ENCODE measurements around the gene ETV3L. TPM values are rescaled to one million over a fixed set of nuclear protein-coding genes. Genes with fewer than 3 reads are reported as not detected.
"Not testable (repeated sequence)": the region's sequence is repeated elsewhere in the genome, so short reads cannot be mapped to it uniquely, and the experiment has no call there.

Gene ETV3L
- total and polyA plus RNA-seq, 2 experiments from 2014 or later = not detected

GRCh38 chr1:157056269-157056668, 43.3 kb downstream of the ETV3L start:
- no peaks in the 10 kb centered on the region for H3K27me3 ChIP-seq (ENCODE audit: insufficient read depth)
- H3K4me1 ChIP-seq (ENCODE audit: insufficient read depth) = no peaks in the 10 kb centered on the region
- no peak overlapping the region for H3K4me2 ChIP-seq
- no peaks in the 10 kb centered on the region for H3K36me3 ChIP-seq (ENCODE audit: insufficient read depth)
- peaks cover 10% of the 10 kb centered on the region; the same call in 2 of the 3 replicates for H3K9me3 Mint-ChIP-seq
- H3K4me1 Mint-ChIP-seq = no peaks in the 10 kb centered on the region
- H3K4me3 ChIP-seq = no peak overlapping the region
- H3K4me3 Mint-ChIP-seq = no peak overlapping the region
- no peaks in the 10 kb centered on the region for H3K36me3 Mint-ChIP-seq (ENCODE audit: low read depth)
- no peaks in the 10 kb centered on the region for H4K20me1 ChIP-seq (replicated peaks; ENCODE audit: insufficient read depth)
- peaks cover 6% of the 10 kb centered on the region for H3K27me3 Mint-ChIP-seq (ENCODE audit: insufficient read depth, low read depth, poor library complexity)
- H3K27ac ChIP-seq (ENCODE audit: low read depth) = no peak overlapping the region
- no peak overlapping the region for H3K27ac Mint-ChIP-seq
- no peaks in the 10 kb centered on the region for H3K9me2 ChIP-seq (ENCODE audit: insufficient read depth)
- DNase-seq (ENCODE audit: low spot score) (no peak), ATAC-seq (no peak)
- H3F3A ChIP-seq (replicated peaks; ENCODE audit: low read depth) = no peaks in the 10 kb centered on the region
- no peaks in the 10 kb centered on the region for H3K79me2 ChIP-seq (replicated peaks; ENCODE audit: insufficient read depth)
- TF ChIP-seq POLR2AphosphoS5 (IDR thresholded peaks at IDR 0.05; ENCODE audit: low read depth) (no peak), JUNB (IDR thresholded peaks at IDR 0.05; ENCODE audit: unreplicated experiment) (no peak)
- no peak overlapping the region for H2AFZ ChIP-seq

DNA sequence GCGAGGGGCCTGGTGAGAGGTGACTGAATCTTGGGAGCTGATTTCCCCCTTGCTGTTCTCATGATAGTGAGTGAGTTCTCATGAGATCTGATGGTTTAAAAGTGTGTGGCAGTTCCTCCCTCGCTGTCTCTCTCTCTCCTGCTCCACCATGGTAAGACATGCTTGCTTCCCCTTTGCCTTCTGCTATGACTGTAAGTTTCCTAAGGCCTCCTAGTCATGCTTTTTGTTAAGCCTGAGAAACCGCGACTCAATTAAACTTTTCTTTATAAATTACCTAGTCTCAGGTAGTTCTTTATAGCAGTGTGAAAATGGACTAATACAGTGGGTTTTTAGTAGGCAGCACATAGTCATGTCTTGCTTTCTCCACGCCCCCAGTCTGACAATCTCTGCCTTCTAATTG, 43.9 kb downstream of the ETV3L start:
- H3K4me1 Mint-ChIP-seq; H3K27me3 ChIP-seq (ENCODE audit: insufficient read depth); H3F3A ChIP-seq (replicated peaks; ENCODE audit: low read depth); ATAC-seq; H3K27ac ChIP-seq (ENCODE audit: low read depth); H3K27me3 Mint-ChIP-seq (ENCODE audit: insufficient read depth, low read depth, poor library complexity); H3K4me3 Mint-ChIP-seq; H4K20me1 ChIP-seq (replicated peaks; ENCODE audit: insufficient read depth); H3K9me2 ChIP-seq (ENCODE audit: insufficient read depth); H3K36me3 Mint-ChIP-seq (ENCODE audit: low read depth); H2AFZ ChIP-seq; H3K4me2 ChIP-seq; H3K79me2 ChIP-seq (replicated peaks; ENCODE audit: insufficient read depth); H3K36me3 ChIP-seq (ENCODE audit: insufficient read depth); H3K27ac Mint-ChIP-seq; H3K4me1 ChIP-seq (ENCODE audit: insufficient read depth); H3K4me3 ChIP-seq; DNase-seq (ENCODE audit: low spot score): not testable (repeated sequence)
- peaks cover 12% of the 10 kb centered on the region; the same call in 2 of the 3 replicates for H3K9me3 Mint-ChIP-seq

DNA sequence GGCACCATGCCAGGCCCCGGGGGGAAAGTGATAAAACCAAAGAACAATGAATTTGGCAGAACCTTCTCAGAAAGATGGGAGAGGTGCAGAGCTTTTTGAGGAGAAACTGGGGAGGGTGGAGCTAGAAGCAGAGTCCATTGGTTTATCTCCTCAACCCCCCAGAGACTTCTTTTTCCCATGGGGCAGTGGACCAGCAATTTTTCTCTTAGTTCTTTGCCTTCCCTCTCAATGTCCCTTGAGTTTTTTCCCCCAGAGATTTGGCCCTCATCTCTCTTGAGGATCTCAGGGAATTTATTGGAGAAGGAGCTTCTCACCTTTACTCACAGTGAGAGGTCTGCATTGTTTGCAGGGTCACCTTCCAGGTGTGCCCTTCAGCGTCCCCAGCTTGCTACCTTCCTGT, 48.8 kb downstream of the ETV3L start:
- no peak overlapping the region for H3K27ac Mint-ChIP-seq
- Histone ChIP-seq H3K4me2 (no peak overlapping the region), H2AFZ (no peak overlapping the region), H3K9me2 (ENCODE audit: insufficient read depth) (no peaks in the 10 kb centered on the region), H3K27me3 (ENCODE audit: insufficient read depth) (no peaks in the 10 kb centered on the region), H3K4me3 (no peak overlapping the region), H3F3A (replicated peaks; ENCODE audit: low read depth) (peaks cover 4% of the 10 kb centered on the region; the same call in 1 of the 2 replicates), H3K4me1 (ENCODE audit: insufficient read depth) (peaks cover 6% of the 10 kb centered on the region; the same call in 1 of the 2 replicates), H3K79me2 (replicated peaks; ENCODE audit: insufficient read depth) (no peaks in the 10 kb centered on the region), H3K27ac (ENCODE audit: low read depth) (no peak overlapping the region), H3K36me3 (ENCODE audit: insufficient read depth) (no peaks in the 10 kb centered on the region), H4K20me1 (replicated peaks; ENCODE audit: insufficient read depth) (no peaks in the 10 kb centered on the region)
- no peak for ATAC-seq
- H3K4me1 Mint-ChIP-seq = peaks cover 8% of the 10 kb centered on the region
- H3K9me3 Mint-ChIP-seq = peaks cover 12% of the 10 kb centered on the region; the same call in 2 of the 3 replicates
- TF ChIP-seq REST (IDR thresholded peaks at IDR 0.05; ENCODE audit: unreplicated experiment) = no peak
- no peak for TF ChIP-seq JUNB (IDR thresholded peaks at IDR 0.05; ENCODE audit: unreplicated experiment)
- no peak for TF ChIP-seq ZNF331 (CRISPR knock-in tag; IDR thresholded peaks at IDR 0.05; ENCODE audit: low read depth)
- TF ChIP-seq CREB1 (CRISPR knock-in tag; IDR thresholded peaks at IDR 0.05; ENCODE audit: low read depth) = no peak
- TF ChIP-seq, protein P1, sequence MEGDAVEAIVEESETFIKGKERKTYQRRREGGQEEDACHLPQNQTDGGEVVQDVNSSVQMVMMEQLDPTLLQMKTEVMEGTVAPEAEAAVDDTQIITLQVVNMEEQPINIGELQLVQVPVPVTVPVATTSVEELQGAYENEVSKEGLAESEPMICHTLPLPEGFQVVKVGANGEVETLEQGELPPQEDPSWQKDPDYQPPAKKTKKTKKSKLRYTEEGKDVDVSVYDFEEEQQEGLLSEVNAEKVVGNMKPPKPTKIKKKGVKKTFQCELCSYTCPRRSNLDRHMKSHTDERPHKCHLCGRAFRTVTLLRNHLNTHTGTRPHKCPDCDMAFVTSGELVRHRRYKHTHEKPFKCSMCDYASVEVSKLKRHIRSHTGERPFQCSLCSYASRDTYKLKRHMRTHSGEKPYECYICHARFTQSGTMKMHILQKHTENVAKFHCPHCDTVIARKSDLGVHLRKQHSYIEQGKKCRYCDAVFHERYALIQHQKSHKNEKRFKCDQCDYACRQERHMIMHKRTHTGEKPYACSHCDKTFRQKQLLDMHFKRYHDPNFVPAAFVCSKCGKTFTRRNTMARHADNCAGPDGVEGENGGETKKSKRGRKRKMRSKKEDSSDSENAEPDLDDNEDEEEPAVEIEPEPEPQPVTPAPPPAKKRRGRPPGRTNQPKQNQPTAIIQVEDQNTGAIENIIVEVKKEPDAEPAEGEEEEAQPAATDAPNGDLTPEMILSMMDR (conservative IDR thresholded peaks at IDR 0.05; ENCODE audit: low read depth in 2 of 2) = no peak
- no peak overlapping the region for H3K4me3 Mint-ChIP-seq
- no peak for DNase-seq (ENCODE audit: low spot score)
- H3K27me3 Mint-ChIP-seq (ENCODE audit: insufficient read depth, low read depth, poor library complexity) = peaks cover 13% of the 10 kb centered on the region
- no peaks in the 10 kb centered on the region; the same call in 1 of the 3 replicates for H3K36me3 Mint-ChIP-seq (ENCODE audit: low read depth)
